Amniotic stem cell (primary cell): ENCODE results near the gene CFAP99.

Source experiments
- DNase-seq: peaks from one replicate; lab custom pipeline; 2025; lab: John Stamatoyannopoulos, UW

Gene CFAP99

GRCh38 chr4:2412534-2412884 lies 6.2 kb upstream of the CFAP99 start:
- no peak for DNase-seq

- peak; percentile 83 for DNase-seq
These were observed 5.7 kb upstream of the CFAP99 start for GRCh38 chr4:2412885-2413716.

- DNase-seq, result no peak
These were observed 4.7 kb upstream of the CFAP99 start for GRCh38 chr4:2413821-2414610.

GRCh38 chr4:2415213-2415612 lies 3.5 kb upstream of the CFAP99 start:
- DNase-seq, result no peak

GRCh38 chr4:2415881-2416563 lies 2.7 kb upstream of the CFAP99 start:
- DNase-seq, result no peak

- DNase-seq, result no peak
These were observed 2.1 kb upstream of the CFAP99 start for GRCh38 chr4:2416564-2417225.

GRCh38 chr4:2417226-2417764 lies 1.5 kb upstream of the CFAP99 start:
- DNase-seq, result no peak

GRCh38 chr4:2417765-2418649 lies 748 bp upstream of the CFAP99 start, which contains the start of gene ZFYVE28:
TSS of gene ZFYVE28 (minus strand) at chr4:2418645. CDS start at chr4:2418323, 322 bp downstream.
- DNase-seq, result no peak

GRCh38 chr4:2419814-2420213 lies 1.1 kb downstream of the CFAP99 start:
- no peak for DNase-seq

GRCh38 chr4:2421928-2422327 lies 3.2 kb downstream of the CFAP99 start:
- DNase-seq, result no peak

GRCh38 chr4:2423066-2423465 lies 4.3 kb downstream of the CFAP99 start:
- DNase-seq, result no peak

- DNase-seq, result no peak
These were observed 4.9 kb downstream of the CFAP99 start for GRCh38 chr4:2423695-2424094.

GRCh38 chr4:2424581-2424980 lies 5.8 kb downstream of the CFAP99 start:
- DNase-seq, result no peak

- DNase-seq, result no peak
These were observed 6.8 kb downstream of the CFAP99 start for GRCh38 chr4:2425386-2426068.

GRCh38 chr4:2426069-2426397 lies 7.3 kb downstream of the CFAP99 start:
- no peak for DNase-seq

GRCh38 chr4:2426711-2427275 lies 8.0 kb downstream of the CFAP99 start:
- no peak for DNase-seq

GRCh38 chr4:2427383-2428334 lies 8.9 kb downstream of the CFAP99 start:
- DNase-seq, result no peak

GRCh38 chr4:2428496-2429213 lies 9.9 kb downstream of the CFAP99 start:
- DNase-seq, result no peak
